ENCODE results near the gene SLC44A2. TPM values are rescaled to one million over a fixed set of nuclear protein-coding genes. Genes with fewer than 3 reads are reported as not detected.

SLC44A2 gene
- total and polyA plus RNA-seq, 7 donors = 12.9 to 88.6 (median 23.4) TPM

DNA sequence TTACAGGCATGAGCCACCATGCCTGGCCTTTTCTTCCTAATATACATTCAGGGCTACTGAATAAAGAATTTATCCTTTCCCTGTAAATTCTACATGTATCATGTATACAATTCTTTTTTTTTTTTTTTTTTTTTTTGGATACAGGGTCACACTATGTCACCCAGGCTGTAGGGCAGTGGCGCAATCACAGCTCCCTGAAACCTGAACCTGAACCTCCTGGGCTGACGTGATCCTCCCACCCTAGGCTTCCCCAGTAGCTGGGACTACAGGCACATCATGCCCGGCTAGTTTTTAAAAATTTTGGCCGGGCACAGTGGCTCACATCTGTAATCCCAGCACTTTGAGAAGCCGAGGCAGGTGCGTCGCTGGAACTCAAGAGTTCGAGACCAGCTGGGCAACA is 6.5 kb upstream of the SLC44A2 start:
- no peaks in the 10 kb centered on the region for H3K9me3 ChIP-seq
- TF ChIP-seq, protein P1, sequence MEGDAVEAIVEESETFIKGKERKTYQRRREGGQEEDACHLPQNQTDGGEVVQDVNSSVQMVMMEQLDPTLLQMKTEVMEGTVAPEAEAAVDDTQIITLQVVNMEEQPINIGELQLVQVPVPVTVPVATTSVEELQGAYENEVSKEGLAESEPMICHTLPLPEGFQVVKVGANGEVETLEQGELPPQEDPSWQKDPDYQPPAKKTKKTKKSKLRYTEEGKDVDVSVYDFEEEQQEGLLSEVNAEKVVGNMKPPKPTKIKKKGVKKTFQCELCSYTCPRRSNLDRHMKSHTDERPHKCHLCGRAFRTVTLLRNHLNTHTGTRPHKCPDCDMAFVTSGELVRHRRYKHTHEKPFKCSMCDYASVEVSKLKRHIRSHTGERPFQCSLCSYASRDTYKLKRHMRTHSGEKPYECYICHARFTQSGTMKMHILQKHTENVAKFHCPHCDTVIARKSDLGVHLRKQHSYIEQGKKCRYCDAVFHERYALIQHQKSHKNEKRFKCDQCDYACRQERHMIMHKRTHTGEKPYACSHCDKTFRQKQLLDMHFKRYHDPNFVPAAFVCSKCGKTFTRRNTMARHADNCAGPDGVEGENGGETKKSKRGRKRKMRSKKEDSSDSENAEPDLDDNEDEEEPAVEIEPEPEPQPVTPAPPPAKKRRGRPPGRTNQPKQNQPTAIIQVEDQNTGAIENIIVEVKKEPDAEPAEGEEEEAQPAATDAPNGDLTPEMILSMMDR (IDR thresholded peaks at IDR 0.05) = no peak
- TF ChIP-seq POLR2AphosphoS5 (IDR thresholded peaks at IDR 0.05) (no peak), EP300 (IDR thresholded peaks at IDR 0.05) (no peak), POLR2A (IDR thresholded peaks at IDR 0.05) (no peak)
- H3K27me3 ChIP-seq = no peaks in the 10 kb centered on the region
- H3K4me1 ChIP-seq = no peaks in the 10 kb centered on the region
- intact Hi-C loops (cut with DNase I) = no loop called here
- no peak overlapping the region for H3K4me3 ChIP-seq
- H3K36me3 ChIP-seq = no peaks in the 10 kb centered on the region
- WGBS, 2 donors = 95 to 96% methylated on average over 8 of the region's 8 CpGs
- no peak overlapping the region for H3K27ac ChIP-seq
- no peak for DNase-seq

DNA sequence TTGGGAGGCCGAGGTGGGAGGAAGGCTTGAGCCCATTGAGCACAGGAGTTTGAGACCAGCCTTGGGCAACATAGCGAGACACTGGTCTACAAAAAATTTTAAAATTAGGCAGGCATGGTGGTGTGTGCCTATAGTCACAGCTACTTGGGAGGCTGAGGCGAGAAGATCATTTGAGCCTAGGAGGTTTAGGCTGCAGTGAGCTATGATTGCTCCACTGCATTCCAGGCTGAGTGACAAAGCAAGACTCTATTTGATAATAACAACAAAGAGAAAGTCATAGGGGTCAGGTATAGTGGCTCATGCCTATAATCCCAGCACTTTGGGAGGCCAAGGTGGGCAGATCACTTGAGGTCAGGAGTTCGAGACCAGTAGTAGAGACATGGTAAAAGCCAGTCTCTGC is 4.6 kb upstream of the SLC44A2 start:
- no peak overlapping the region for H3K4me3 ChIP-seq
- TF ChIP-seq EP300 (IDR thresholded peaks at IDR 0.05) (no peak), POLR2AphosphoS5 (IDR thresholded peaks at IDR 0.05) (no peak), POLR2A (IDR thresholded peaks at IDR 0.05) (no peak)
- TF ChIP-seq, protein P1 (IDR thresholded peaks at IDR 0.05) = no peak
- H3K27ac ChIP-seq = no peak overlapping the region
- no peak for DNase-seq
- intact Hi-C loops (cut with DNase I) = no loop called here
- no peaks in the 10 kb centered on the region for H3K27me3 ChIP-seq
- H3K36me3 ChIP-seq = no peaks in the 10 kb centered on the region
- 97 to 98% methylated on average over 4 of the region's 4 CpGs for WGBS, 2 donors
- peaks cover 0 to 15% (median 13%) of the 10 kb centered on the region in 4 donors for H3K4me1 ChIP-seq
- H3K9me3 ChIP-seq = no peaks in the 10 kb centered on the region

DNA sequence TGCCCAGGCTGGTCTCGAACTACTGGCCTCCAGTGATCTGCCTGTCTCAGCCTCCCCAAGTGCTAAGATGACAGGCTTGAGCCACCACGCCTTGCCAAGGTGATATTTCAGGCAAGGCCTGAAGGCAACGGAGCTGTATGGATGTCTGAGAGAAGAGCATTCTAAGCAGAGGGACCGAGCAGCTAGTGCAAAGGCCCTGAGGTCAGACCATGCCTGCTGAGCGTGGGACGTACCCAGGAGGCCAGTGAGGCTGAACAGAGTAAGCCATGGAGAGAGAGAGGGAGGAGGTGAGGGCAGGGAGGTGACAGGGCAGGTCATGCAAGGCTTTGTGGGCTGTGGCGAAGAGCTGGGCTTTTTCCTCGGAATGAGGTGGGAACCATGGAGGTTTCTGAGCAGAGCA is 3.4 kb upstream of the SLC44A2 start:
- no peak for DNase-seq
- H3K4me3 ChIP-seq = no peak overlapping the region
- WGBS, 2 donors = 95% methylated on average over 8 of the region's 8 CpGs
- H3K36me3 ChIP-seq = no peaks in the 10 kb centered on the region
- TF ChIP-seq, protein P1 (IDR thresholded peaks at IDR 0.05) = no peak
- no peak for TF ChIP-seq POLR2A (IDR thresholded peaks at IDR 0.05)
- TF ChIP-seq POLR2AphosphoS5 (IDR thresholded peaks at IDR 0.05) = no peak
- TF ChIP-seq EP300 (IDR thresholded peaks at IDR 0.05) = no peak
- peaks cover 0 to 19% (median 17%) of the 10 kb centered on the region in 4 donors for H3K4me1 ChIP-seq
- no peaks in the 10 kb centered on the region for H3K27me3 ChIP-seq
- H3K27ac ChIP-seq = no peak overlapping the region
- intact Hi-C loops (cut with DNase I) = no loop called here
- no peaks in the 10 kb centered on the region for H3K9me3 ChIP-seq

DNA sequence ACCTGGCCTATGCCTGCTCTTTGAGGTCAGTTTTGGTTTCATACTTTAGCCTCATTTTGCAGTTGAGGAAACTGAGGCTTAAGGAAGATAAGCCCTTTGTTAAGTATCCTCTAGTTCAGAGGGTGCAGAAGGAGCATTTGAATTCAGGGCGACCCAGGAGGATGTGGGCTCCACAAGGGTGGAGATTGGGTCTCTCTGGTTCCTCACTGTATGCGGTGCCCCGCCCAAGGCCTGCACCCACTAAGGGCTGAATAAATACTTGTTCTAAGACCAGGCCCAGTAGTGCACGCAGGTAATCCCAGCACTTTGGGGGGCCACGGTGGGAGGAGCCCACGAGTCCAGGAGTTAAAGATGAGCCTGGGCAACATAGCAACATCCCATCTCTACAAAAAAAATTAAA is 768 bp upstream of the SLC44A2 start:
- TF ChIP-seq EP300 (IDR thresholded peaks at IDR 0.05) (no peak), POLR2AphosphoS5 (IDR thresholded peaks at IDR 0.05) (no peak), POLR2A (IDR thresholded peaks at IDR 0.05) (no peak)
- TF ChIP-seq, protein P1 (IDR thresholded peaks at IDR 0.05) = no peak
- intact Hi-C loops (cut with DNase I) = no loop called here
- DNase-seq = no peak
- no peaks in the 10 kb centered on the region for H3K27me3 ChIP-seq
- WGBS, 2 donors = 15 to 53% methylated on average over 6 of the region's 6 CpGs
- H3K4me3 ChIP-seq = peak overlapping the region in 2 of 4 donors; percentile 68 to 75
- peak overlapping the region in 2 of 4 donors; percentile 74 to 77 for H3K27ac ChIP-seq
- no peaks in the 10 kb centered on the region for H3K9me3 ChIP-seq
- peaks cover 0 to 19% (median 17%) of the 10 kb centered on the region in 4 donors for H3K4me1 ChIP-seq
- H3K36me3 ChIP-seq = peaks cover 0 to 16% (median 2%) of the 10 kb centered on the region in 4 donors

DNA sequence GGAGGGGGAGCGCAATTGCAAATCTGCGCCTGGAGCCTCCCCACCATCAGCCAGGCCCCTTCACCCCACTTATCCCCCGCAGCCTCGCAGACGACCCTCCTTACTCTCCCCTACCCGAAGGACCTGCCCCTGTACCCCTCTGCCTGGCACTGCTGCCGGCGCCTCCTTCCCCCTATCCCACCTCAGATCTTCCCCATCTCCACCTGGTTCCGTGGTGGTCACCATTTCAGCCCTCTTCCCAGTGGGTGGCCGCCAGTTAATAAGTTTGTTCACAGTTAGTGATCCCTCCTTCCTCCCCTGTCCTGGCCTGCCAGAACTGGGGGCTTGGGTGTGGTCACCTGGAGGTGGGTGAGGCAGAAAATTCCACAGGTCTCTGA is 397 bp downstream of the SLC44A2 start:
- H3K4me1 ChIP-seq = peaks cover 0 to 19% (median 17%) of the 10 kb centered on the region in 4 donors
- 15 to 60% methylated on average over 10 of the region's 10 CpGs for WGBS, 2 donors

More for the DNA sequence above, 397 bp downstream of the SLC44A2 start:
- DNase-seq = no peak
- intact Hi-C loops (cut with DNase I) = no loop called here
- TF ChIP-seq POLR2AphosphoS5 (IDR thresholded peaks at IDR 0.05) (no peak), EP300 (IDR thresholded peaks at IDR 0.05) (no peak), POLR2A (IDR thresholded peaks at IDR 0.05) (no peak)
- TF ChIP-seq, protein P1 (IDR thresholded peaks at IDR 0.05) = no peak
- Histone ChIP-seq H3K36me3 (peaks cover 0 to 24% (median 4%) of the 10 kb centered on the region in 4 donors), H3K27ac (peak overlapping the region; percentile 70 to 77 (median 74)), H3K9me3 (no peaks in the 10 kb centered on the region), H3K27me3 (no peaks in the 10 kb centered on the region), H3K4me3 (peak overlapping the region; percentile 47 to 75 (median 62))
